Keratinocyte (primary cell): Measurements from ENCODE around the gene ASAP3. TPM values are rescaled to one million over a fixed set of nuclear protein-coding genes. Genes with fewer than 3 reads are reported as not detected.

Experiments used
- DNase-seq: peaks from one replicate; pipeline ENCODE4 v3.0.0-alpha.2; 2011; ENCODE audit warnings: low read depth, missing footprints, low spot score
- FAIRE-seq: peaks from 2 replicates; lab custom pipeline; 2011; peaks lifted over from hg19 to GRCh38; lab: Jason Lieb, UNC
- H2AFZ ChIP-seq: 2 replicates; pipeline ENCODE4 v1.6.0; 2012; ENCODE audit warnings: low read length, control low read depth, inconsistent platforms; ENCODE audit not compliant: control insufficient read depth
- H3K27ac ChIP-seq: 2 replicates; pipeline ENCODE4 v1.5.1; 2011; ENCODE audit warnings: low read length; ENCODE audit not compliant: control insufficient read depth, insufficient read depth
- H3K27me3 ChIP-seq: 3 replicates; pipeline ENCODE4 v1.6.0; 2011; ENCODE audit warnings: low read length; ENCODE audit not compliant: control insufficient read depth, insufficient read depth; ENCODE audit errors: extremely low read depth
- H3K36me3 ChIP-seq, 2 experiments: 2 replicates in 1 of 2; 3 replicates in 1 of 2; pipeline ENCODE4 v1.5.1; 2011; ENCODE audit warnings: low read length in 2 of 2, mild to moderate bottlenecking in 1 of 2; ENCODE audit not compliant: control insufficient read depth in 2 of 2, insufficient read depth in 2 of 2; ENCODE audit errors: extremely low read depth in 1 of 2
- H3K4me1 ChIP-seq: 3 replicates; pipeline ENCODE4 v1.5.1; 2011; ENCODE audit warnings: low read length; ENCODE audit not compliant: control insufficient read depth, insufficient read depth; ENCODE audit errors: extremely low read depth
- H3K4me2 ChIP-seq: 3 replicates; pipeline ENCODE4 v1.6.0; 2011; ENCODE audit warnings: low read depth, low read length; ENCODE audit not compliant: control insufficient read depth, insufficient read depth; ENCODE audit errors: extremely low read depth
- H3K4me3 ChIP-seq, 3 experiments: fragments of 200-600 bp in 1 of 3; sonication (generic) in 1 of 3; 2 replicates in 2 of 3; 3 replicates in 1 of 3; pipeline ENCODE4 v1.5.1; 2011 to 2016; ENCODE audit warnings: low read length in 3 of 3, mild to moderate bottlenecking in 3 of 3, control low read depth in 2 of 3, inconsistent platforms in 1 of 3, low read depth in 1 of 3, mixed read lengths in 1 of 3, mixed run types in 1 of 3, moderate library complexity in 1 of 3; ENCODE audit not compliant: control insufficient read depth in 2 of 3, insufficient read depth in 2 of 3; ENCODE audit errors: extremely low read depth in 1 of 3
- H3K79me2 ChIP-seq: 2 replicates; pipeline ENCODE4 v1.6.0; 2012; ENCODE audit warnings: low read length; ENCODE audit not compliant: control insufficient read depth, insufficient read depth
- H3K9ac ChIP-seq: 3 replicates; pipeline ENCODE4 v1.6.0; 2011; ENCODE audit warnings: low read length; ENCODE audit not compliant: control insufficient read depth, insufficient read depth; ENCODE audit errors: extremely low read depth
- H3K9me1 ChIP-seq: 3 replicates; pipeline ENCODE4 v1.6.0; 2011; ENCODE audit warnings: low read length; ENCODE audit not compliant: control insufficient read depth, insufficient read depth; ENCODE audit errors: extremely low read depth
- H3K9me3 ChIP-seq: 2 replicates; pipeline ENCODE4 v1.5.1; 2012; ENCODE audit warnings: low read depth, low read length; ENCODE audit not compliant: control insufficient read depth
- H4K20me1 ChIP-seq: 3 replicates; pipeline ENCODE4 v1.6.0; 2011; ENCODE audit warnings: low read length; ENCODE audit not compliant: control insufficient read depth, insufficient read depth; ENCODE audit errors: extremely low read depth
- EZH2 ChIP-seq: IDR thresholded peaks from one replicate; pipeline ENCODE4 v1.6.1; 2012; ENCODE audit warnings: inconsistent platforms, mild to moderate bottlenecking, low read length, moderate library complexity
- dilution Hi-C: fragments of 300-500 bp; cut with MboI; formaldehyde crosslinking; loops from one replicate; pipeline ENCODE4 v1.7.0; 2020; ENCODE audit warnings: low sequenced_read_pairs; ENCODE audit not compliant: extremely low pct_ligation_motif_present
- polyA plus RNA-seq, 5 experiments: library from polyadenylated mRNA; depleted of rRNA in 3 of 5; stranded (reverse) in 3 of 5; stranded (forward) in 1 of 5; unstranded in 1 of 5; fragments of >200 nt; gene quantifications; 1 replicate in 1 of 5; 2 replicates in 3 of 5; 3 replicates in 1 of 5; pipeline versions ENCODE4 v1.2.1 to v1.2.3, GENCODE V29; 2011 to 2012; ENCODE audit warnings: missing spikeins in 2 of 5, low read depth in 1 of 5, low replicate concordance in 1 of 5
- TF ChIP-seq, protein P1 (sequence below), 3 experiments: IDR thresholded peaks in 1 of 3; conservative IDR thresholded peaks in 1 of 3; optimal IDR thresholded peaks in 1 of 3; 2 replicates in 2 of 3; 3 replicates in 1 of 3; pipeline versions ENCODE3 to v1.5.1; 2011; ENCODE audit warnings: low read length in 3 of 3, mild to moderate bottlenecking in 3 of 3, moderate library complexity in 2 of 3, control low read depth in 1 of 3, inconsistent platforms in 1 of 3; ENCODE audit not compliant: insufficient read depth in 2 of 3; ENCODE audit errors: extremely low read depth in 1 of 3

ASAP3 gene
- polyA plus RNA-seq, 1 donor (not counting 4 experiments of a cell fraction or from before 2014, with no cell fraction given), result 11.4 TPM

DNA sequence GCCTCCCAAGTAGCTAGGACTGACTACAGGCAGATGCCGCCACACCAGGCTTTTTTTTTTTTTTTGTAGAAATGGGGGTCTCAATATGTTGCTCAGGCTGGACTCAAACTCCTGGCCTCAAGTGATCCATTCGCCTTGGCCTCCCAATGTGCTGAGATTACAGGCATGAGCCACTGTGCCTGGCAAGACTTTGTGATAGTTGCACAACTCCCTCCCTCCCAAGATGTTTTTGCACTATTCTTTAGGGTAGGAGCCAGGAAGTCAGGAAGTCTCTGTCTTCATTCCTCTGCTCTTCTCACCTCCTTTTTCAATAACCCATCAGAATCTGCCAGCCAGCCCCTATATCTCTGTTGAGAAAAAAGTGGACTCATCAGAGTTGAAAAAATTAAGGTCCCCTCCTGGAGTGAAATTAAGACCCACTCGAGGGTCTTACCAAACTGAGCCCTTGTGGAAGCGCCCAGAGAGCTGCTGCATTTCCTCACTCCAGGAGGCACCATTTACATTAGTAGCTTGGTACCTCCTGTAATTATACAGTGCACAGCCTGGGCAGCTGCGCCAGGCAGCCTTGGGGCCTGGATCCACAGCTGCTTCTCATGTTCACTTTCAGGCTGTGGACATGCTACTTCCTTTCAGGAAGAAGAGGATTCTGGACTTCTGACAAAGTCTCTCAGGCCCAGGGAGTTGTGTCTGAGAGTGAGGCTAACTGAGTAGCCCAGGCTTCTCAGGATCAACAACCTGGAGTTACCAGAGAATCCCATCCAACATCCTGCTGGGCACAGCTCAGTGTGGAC lies 83.5 kb downstream of the ASAP3 start:
- dilution Hi-C loops, result no loop called here
- no peak overlapping the region for H3K9ac ChIP-seq
- H4K20me1 ChIP-seq, result no peaks in the 10 kb centered on the region
- H3K9me1 ChIP-seq, result peaks cover 2% of the 10 kb centered on the region
- DNase-seq (no peak), FAIRE-seq (no peak)
- peaks cover 23% of the 10 kb centered on the region for H3K4me1 ChIP-seq
- no peak overlapping the region for H3K4me3 ChIP-seq
- TF ChIP-seq, protein P1, sequence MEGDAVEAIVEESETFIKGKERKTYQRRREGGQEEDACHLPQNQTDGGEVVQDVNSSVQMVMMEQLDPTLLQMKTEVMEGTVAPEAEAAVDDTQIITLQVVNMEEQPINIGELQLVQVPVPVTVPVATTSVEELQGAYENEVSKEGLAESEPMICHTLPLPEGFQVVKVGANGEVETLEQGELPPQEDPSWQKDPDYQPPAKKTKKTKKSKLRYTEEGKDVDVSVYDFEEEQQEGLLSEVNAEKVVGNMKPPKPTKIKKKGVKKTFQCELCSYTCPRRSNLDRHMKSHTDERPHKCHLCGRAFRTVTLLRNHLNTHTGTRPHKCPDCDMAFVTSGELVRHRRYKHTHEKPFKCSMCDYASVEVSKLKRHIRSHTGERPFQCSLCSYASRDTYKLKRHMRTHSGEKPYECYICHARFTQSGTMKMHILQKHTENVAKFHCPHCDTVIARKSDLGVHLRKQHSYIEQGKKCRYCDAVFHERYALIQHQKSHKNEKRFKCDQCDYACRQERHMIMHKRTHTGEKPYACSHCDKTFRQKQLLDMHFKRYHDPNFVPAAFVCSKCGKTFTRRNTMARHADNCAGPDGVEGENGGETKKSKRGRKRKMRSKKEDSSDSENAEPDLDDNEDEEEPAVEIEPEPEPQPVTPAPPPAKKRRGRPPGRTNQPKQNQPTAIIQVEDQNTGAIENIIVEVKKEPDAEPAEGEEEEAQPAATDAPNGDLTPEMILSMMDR (optimal IDR thresholded peaks at IDR 0.05 in 1 of 3, IDR thresholded peaks at IDR 0.05 in 1 of 3, conservative IDR thresholded peaks at IDR 0.05 in 1 of 3; ENCODE audit: extremely low read depth in 1 of 3, insufficient read depth in 2 of 3, low read length in 3 of 3), result no peak
- TF ChIP-seq EZH2, result no peak
- H2AFZ ChIP-seq, result no peak overlapping the region
- no peak overlapping the region for H3K27ac ChIP-seq
- H3K79me2 ChIP-seq, result no peaks in the 10 kb centered on the region
- H3K9me3 ChIP-seq, result no peaks in the 10 kb centered on the region
- H3K27me3 ChIP-seq, result no peaks in the 10 kb centered on the region
- no peak overlapping the region for H3K4me2 ChIP-seq
- H3K36me3 ChIP-seq, result no peaks in the 10 kb centered on the region

DNA sequence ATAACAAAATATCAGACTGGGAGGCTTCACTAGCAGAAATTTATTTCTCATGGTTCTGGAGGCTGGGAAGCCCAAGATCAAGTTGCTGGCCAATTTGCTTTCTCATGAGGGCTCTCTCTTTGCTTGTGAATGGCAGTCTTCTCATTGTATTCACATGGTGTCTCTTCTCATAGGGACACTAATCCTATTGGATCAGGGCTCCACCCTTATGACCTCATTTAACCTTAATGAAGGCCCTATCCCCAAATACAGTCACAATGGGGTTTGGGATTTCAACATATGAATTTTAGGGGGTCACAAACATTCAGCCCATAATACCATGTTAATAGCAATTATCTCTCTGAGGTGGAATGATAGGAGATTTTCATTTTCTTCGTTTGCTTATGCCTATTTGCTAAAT lies 84.8 kb downstream of the ASAP3 start:
- TF ChIP-seq EZH2, result no peak
- TF ChIP-seq, protein P1 (optimal IDR thresholded peaks at IDR 0.05 in 1 of 3, IDR thresholded peaks at IDR 0.05 in 1 of 3, conservative IDR thresholded peaks at IDR 0.05 in 1 of 3; ENCODE audit: extremely low read depth in 1 of 3, insufficient read depth in 2 of 3, low read length in 3 of 3), result no peak
- no peak overlapping the region for H3K9ac ChIP-seq
- DNase-seq (no peak), FAIRE-seq (no peak)
- no peaks in the 10 kb centered on the region for H3K79me2 ChIP-seq
- H4K20me1 ChIP-seq, result no peaks in the 10 kb centered on the region
- H2AFZ ChIP-seq, result no peak overlapping the region
- H3K27me3 ChIP-seq, result no peaks in the 10 kb centered on the region
- no peaks in the 10 kb centered on the region for H3K36me3 ChIP-seq
- H3K4me1 ChIP-seq, result peaks cover 20% of the 10 kb centered on the region
- dilution Hi-C loops, result no loop called here
- H3K4me2 ChIP-seq, result no peak overlapping the region
- H3K9me1 ChIP-seq, result peaks cover 2% of the 10 kb centered on the region
- no peak overlapping the region for H3K4me3 ChIP-seq
- no peak overlapping the region for H3K27ac ChIP-seq
- H3K9me3 ChIP-seq, result no peaks in the 10 kb centered on the region
